Keratinocyte (primary cell): ENCODE data around the gene IGFN1. TPM values are rescaled to one million over a fixed set of nuclear protein-coding genes. Genes with fewer than 3 reads are reported as not detected.

Experiments used
- DNase-seq: peaks from one replicate; pipeline ENCODE4 v3.0.0-alpha.2; 2011; ENCODE audit warnings: low read depth, missing footprints, low spot score
- FAIRE-seq: peaks from 2 replicates; lab custom pipeline; 2011; peaks lifted over from hg19 to GRCh38; lab: Jason Lieb, UNC
- H2AFZ ChIP-seq: 2 replicates; pipeline ENCODE4 v1.6.0; 2012; ENCODE audit warnings: low read length, control low read depth, inconsistent platforms; ENCODE audit not compliant: control insufficient read depth
- H3K27ac ChIP-seq: 2 replicates; pipeline ENCODE4 v1.5.1; 2011; ENCODE audit warnings: low read length; ENCODE audit not compliant: control insufficient read depth, insufficient read depth
- H3K27me3 ChIP-seq: 3 replicates; pipeline ENCODE4 v1.6.0; 2011; ENCODE audit warnings: low read length; ENCODE audit not compliant: control insufficient read depth, insufficient read depth; ENCODE audit errors: extremely low read depth
- H3K36me3 ChIP-seq, 2 experiments: 2 replicates in 1 of 2; 3 replicates in 1 of 2; pipeline ENCODE4 v1.5.1; 2011; ENCODE audit warnings: low read length in 2 of 2, mild to moderate bottlenecking in 1 of 2; ENCODE audit not compliant: control insufficient read depth in 2 of 2, insufficient read depth in 2 of 2; ENCODE audit errors: extremely low read depth in 1 of 2
- H3K4me1 ChIP-seq: 3 replicates; pipeline ENCODE4 v1.5.1; 2011; ENCODE audit warnings: low read length; ENCODE audit not compliant: control insufficient read depth, insufficient read depth; ENCODE audit errors: extremely low read depth
- H3K4me2 ChIP-seq: 3 replicates; pipeline ENCODE4 v1.6.0; 2011; ENCODE audit warnings: low read depth, low read length; ENCODE audit not compliant: control insufficient read depth, insufficient read depth; ENCODE audit errors: extremely low read depth
- H3K4me3 ChIP-seq, 3 experiments: fragments of 200-600 bp in 1 of 3; sonication (generic) in 1 of 3; 2 replicates in 2 of 3; 3 replicates in 1 of 3; pipeline ENCODE4 v1.5.1; 2011 to 2016; ENCODE audit warnings: low read length in 3 of 3, mild to moderate bottlenecking in 3 of 3, control low read depth in 2 of 3, inconsistent platforms in 1 of 3, low read depth in 1 of 3, mixed read lengths in 1 of 3, mixed run types in 1 of 3, moderate library complexity in 1 of 3; ENCODE audit not compliant: control insufficient read depth in 2 of 3, insufficient read depth in 2 of 3; ENCODE audit errors: extremely low read depth in 1 of 3
- H3K79me2 ChIP-seq: 2 replicates; pipeline ENCODE4 v1.6.0; 2012; ENCODE audit warnings: low read length; ENCODE audit not compliant: control insufficient read depth, insufficient read depth
- H3K9ac ChIP-seq: 3 replicates; pipeline ENCODE4 v1.6.0; 2011; ENCODE audit warnings: low read length; ENCODE audit not compliant: control insufficient read depth, insufficient read depth; ENCODE audit errors: extremely low read depth
- H3K9me1 ChIP-seq: 3 replicates; pipeline ENCODE4 v1.6.0; 2011; ENCODE audit warnings: low read length; ENCODE audit not compliant: control insufficient read depth, insufficient read depth; ENCODE audit errors: extremely low read depth
- H3K9me3 ChIP-seq: 2 replicates; pipeline ENCODE4 v1.5.1; 2012; ENCODE audit warnings: low read depth, low read length; ENCODE audit not compliant: control insufficient read depth
- H4K20me1 ChIP-seq: 3 replicates; pipeline ENCODE4 v1.6.0; 2011; ENCODE audit warnings: low read length; ENCODE audit not compliant: control insufficient read depth, insufficient read depth; ENCODE audit errors: extremely low read depth
- CTCF ChIP-seq, 3 experiments: IDR thresholded peaks in 1 of 3; conservative IDR thresholded peaks in 1 of 3; optimal IDR thresholded peaks in 1 of 3; 2 replicates in 2 of 3; 3 replicates in 1 of 3; pipeline versions ENCODE3 to v1.5.1; 2011; ENCODE audit warnings: low read length in 3 of 3, mild to moderate bottlenecking in 3 of 3, moderate library complexity in 2 of 3, control low read depth in 1 of 3, inconsistent platforms in 1 of 3; ENCODE audit not compliant: insufficient read depth in 2 of 3; ENCODE audit errors: extremely low read depth in 1 of 3
- EZH2 ChIP-seq: IDR thresholded peaks from one replicate; pipeline ENCODE4 v1.6.1; 2012; ENCODE audit warnings: inconsistent platforms, mild to moderate bottlenecking, low read length, moderate library complexity
- dilution Hi-C: fragments of 300-500 bp; cut with MboI; formaldehyde crosslinking; loops from one replicate; pipeline ENCODE4 v1.7.0; 2020; ENCODE audit warnings: low sequenced_read_pairs; ENCODE audit not compliant: extremely low pct_ligation_motif_present
- polyA plus RNA-seq, 5 experiments: library from polyadenylated mRNA; depleted of rRNA in 3 of 5; stranded (reverse) in 3 of 5; stranded (forward) in 1 of 5; unstranded in 1 of 5; fragments of >200 nt; gene quantifications; 1 replicate in 1 of 5; 2 replicates in 3 of 5; 3 replicates in 1 of 5; pipeline versions ENCODE4 v1.2.1 to v1.2.3, GENCODE V29; 2011 to 2012; ENCODE audit warnings: missing spikeins in 2 of 5, low read depth in 1 of 5, low replicate concordance in 1 of 5

IGFN1 gene
- polyA plus RNA-seq, 1 donor (not counting 4 experiments of a cell fraction or from before 2014, with no cell fraction given) = not detected

GRCh38 chr1:201264072-201264471 lies 73.4 kb downstream of the IGFN1 start:
- dilution Hi-C loops = no loop called here
- Histone ChIP-seq H4K20me1 (no peaks in the 10 kb centered on the region), H3K9me3 (no peaks in the 10 kb centered on the region), H3K79me2 (no peaks in the 10 kb centered on the region), H3K27me3 (no peaks in the 10 kb centered on the region), H3K27ac (no peak overlapping the region), H3K4me1 (peaks cover 68% of the 10 kb centered on the region), H3K9ac (no peak overlapping the region), H3K9me1 (no peaks in the 10 kb centered on the region), H3K4me2 (no peak overlapping the region), H3K4me3 (no peak overlapping the region), H3K36me3 (no peaks in the 10 kb centered on the region), H2AFZ (no peak overlapping the region)
- no peak for DNase-seq
- FAIRE-seq = no peak
- TF ChIP-seq EZH2 (no peak), CTCF (optimal IDR thresholded peaks at IDR 0.05 in 1 of 3, IDR thresholded peaks at IDR 0.05 in 1 of 3, conservative IDR thresholded peaks at IDR 0.05 in 1 of 3; ENCODE audit: extremely low read depth in 1 of 3, insufficient read depth in 2 of 3, low read length in 3 of 3) (no peak)

- H3K36me3 ChIP-seq = no peaks in the 10 kb centered on the region
- no peaks in the 10 kb centered on the region for H4K20me1 ChIP-seq
- H3K9me3 ChIP-seq = no peaks in the 10 kb centered on the region
- DNase-seq (no peak), FAIRE-seq (no peak)
- dilution Hi-C loops = no loop called here
- TF ChIP-seq EZH2 (no peak), CTCF (optimal IDR thresholded peaks at IDR 0.05 in 1 of 3, IDR thresholded peaks at IDR 0.05 in 1 of 3, conservative IDR thresholded peaks at IDR 0.05 in 1 of 3; ENCODE audit: extremely low read depth in 1 of 3, insufficient read depth in 2 of 3, low read length in 3 of 3) (no peak)
- H3K9ac ChIP-seq = no peak overlapping the region
- H3K4me2 ChIP-seq = no peak overlapping the region
- H3K4me1 ChIP-seq = peaks cover 68% of the 10 kb centered on the region
- H3K79me2 ChIP-seq = no peaks in the 10 kb centered on the region
- no peak overlapping the region for H2AFZ ChIP-seq
- H3K9me1 ChIP-seq = no peaks in the 10 kb centered on the region
- no peak overlapping the region for H3K27ac ChIP-seq
- no peaks in the 10 kb centered on the region for H3K27me3 ChIP-seq
- H3K4me3 ChIP-seq = no peak overlapping the region
Observed at GRCh38 chr1:201264554-201264953, 73.9 kb downstream of the IGFN1 start.
